22Rv1 (cell line): ENCODE measurements around the gene PDGFRA.

Experiments
- ZFX ChIP-seq: fragments of 450-650 bp; IDR thresholded peaks from 2 replicates; pipeline ENCODE4 v1.6.1; 2017; ENCODE audit warnings: antibody characterized with exemption, borderline replicate concordance
- TF ChIP-seq, protein P1 (sequence below): fragments of 450-650 bp; IDR thresholded peaks from 2 replicates; pipeline ENCODE4 v1.5.1; 2017; ENCODE audit warnings: mild to moderate bottlenecking

DNA sequence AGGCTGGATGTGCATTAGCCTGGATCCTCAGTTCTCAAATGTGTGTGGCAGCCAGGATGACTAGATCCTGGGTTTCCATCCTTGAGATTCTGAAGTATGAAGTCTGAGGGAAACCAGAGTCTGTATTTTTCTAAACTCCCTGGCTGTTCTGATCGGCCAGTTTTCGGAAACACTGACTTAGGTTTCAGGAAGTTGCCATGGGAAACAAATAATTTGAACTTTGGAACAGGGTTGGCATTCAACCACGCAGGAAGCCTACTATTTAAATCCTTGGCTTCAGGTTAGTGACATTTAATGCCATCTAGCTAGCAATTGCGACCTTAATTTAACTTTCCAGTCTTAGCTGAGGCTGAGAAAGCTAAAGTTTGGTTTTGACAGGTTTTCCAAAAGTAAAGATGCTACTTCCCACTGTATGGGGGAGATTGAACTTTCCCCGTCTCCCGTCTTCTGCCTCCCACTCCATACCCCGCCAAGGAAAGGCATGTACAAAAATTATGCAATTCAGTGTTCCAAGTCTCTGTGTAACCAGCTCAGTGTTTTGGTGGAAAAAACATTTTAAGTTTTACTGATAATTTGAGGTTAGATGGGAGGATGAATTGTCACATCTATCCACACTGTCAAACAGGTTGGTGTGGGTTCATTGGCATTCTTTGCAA is 67.6 kb downstream of the PDGFRA start:
- TF ChIP-seq, protein P1, sequence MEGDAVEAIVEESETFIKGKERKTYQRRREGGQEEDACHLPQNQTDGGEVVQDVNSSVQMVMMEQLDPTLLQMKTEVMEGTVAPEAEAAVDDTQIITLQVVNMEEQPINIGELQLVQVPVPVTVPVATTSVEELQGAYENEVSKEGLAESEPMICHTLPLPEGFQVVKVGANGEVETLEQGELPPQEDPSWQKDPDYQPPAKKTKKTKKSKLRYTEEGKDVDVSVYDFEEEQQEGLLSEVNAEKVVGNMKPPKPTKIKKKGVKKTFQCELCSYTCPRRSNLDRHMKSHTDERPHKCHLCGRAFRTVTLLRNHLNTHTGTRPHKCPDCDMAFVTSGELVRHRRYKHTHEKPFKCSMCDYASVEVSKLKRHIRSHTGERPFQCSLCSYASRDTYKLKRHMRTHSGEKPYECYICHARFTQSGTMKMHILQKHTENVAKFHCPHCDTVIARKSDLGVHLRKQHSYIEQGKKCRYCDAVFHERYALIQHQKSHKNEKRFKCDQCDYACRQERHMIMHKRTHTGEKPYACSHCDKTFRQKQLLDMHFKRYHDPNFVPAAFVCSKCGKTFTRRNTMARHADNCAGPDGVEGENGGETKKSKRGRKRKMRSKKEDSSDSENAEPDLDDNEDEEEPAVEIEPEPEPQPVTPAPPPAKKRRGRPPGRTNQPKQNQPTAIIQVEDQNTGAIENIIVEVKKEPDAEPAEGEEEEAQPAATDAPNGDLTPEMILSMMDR, result no peak
- no peak for TF ChIP-seq ZFX
